AG09319 (cell line): ENCODE data around the gene SRPRB.

ENCODE experiments used
- DNase-seq: peaks from one replicate; pipeline ENCODE4 v3.0.0-alpha.2; 2010; ENCODE audit warnings: low read depth; ENCODE audit errors: extremely low read depth
- TF ChIP-seq, protein P1 (sequence below): IDR thresholded peaks from 2 replicates; pipeline ENCODE4 v1.5.1; 2011; ENCODE audit warnings: low read depth, mild to moderate bottlenecking, inconsistent platforms, low read length, moderate library complexity

Gene SRPRB

DNA sequence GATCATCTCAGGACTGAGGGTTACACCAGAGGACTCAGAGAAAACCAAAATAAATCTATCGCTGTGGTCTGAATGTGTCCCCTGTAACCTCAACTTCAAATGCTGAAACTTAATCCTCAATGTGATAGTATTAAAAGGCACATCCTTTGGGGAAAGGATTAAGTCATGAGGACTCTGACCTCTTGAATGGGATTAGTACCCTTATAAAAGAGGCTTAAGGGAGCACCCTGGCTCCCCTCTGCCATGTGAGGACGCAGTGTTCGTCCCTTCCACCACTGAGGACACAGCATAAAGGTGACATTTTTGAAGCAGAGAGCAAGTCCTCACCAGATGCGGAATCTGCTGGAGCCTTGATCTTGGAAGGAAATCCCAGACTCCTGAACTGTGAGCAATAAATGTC, 39.5 kb downstream of the SRPRB start:
- no peak for DNase-seq
- TF ChIP-seq, protein P1, sequence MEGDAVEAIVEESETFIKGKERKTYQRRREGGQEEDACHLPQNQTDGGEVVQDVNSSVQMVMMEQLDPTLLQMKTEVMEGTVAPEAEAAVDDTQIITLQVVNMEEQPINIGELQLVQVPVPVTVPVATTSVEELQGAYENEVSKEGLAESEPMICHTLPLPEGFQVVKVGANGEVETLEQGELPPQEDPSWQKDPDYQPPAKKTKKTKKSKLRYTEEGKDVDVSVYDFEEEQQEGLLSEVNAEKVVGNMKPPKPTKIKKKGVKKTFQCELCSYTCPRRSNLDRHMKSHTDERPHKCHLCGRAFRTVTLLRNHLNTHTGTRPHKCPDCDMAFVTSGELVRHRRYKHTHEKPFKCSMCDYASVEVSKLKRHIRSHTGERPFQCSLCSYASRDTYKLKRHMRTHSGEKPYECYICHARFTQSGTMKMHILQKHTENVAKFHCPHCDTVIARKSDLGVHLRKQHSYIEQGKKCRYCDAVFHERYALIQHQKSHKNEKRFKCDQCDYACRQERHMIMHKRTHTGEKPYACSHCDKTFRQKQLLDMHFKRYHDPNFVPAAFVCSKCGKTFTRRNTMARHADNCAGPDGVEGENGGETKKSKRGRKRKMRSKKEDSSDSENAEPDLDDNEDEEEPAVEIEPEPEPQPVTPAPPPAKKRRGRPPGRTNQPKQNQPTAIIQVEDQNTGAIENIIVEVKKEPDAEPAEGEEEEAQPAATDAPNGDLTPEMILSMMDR = no peak

DNA sequence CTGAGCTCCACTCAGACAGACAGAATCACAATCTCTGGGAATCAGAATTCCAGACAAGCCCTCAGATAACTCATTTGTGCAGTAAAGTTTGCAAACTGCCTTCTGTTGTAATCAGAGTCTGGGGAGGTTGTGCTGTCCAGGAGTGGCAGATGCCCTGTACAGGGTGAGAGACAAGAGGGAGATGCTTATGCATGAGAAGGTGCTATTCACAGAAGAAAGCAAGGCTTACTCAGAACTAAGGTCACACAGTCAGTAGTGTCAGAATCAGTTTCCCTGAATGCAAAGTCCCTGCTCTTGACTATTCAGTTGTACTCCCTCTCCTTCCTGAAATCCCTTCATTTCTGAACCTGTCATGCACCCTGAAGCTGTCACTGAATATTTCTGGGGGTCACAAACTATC, 43.7 kb downstream of the SRPRB start:
- no peak for DNase-seq
- TF ChIP-seq, protein P1 = no peak

DNA sequence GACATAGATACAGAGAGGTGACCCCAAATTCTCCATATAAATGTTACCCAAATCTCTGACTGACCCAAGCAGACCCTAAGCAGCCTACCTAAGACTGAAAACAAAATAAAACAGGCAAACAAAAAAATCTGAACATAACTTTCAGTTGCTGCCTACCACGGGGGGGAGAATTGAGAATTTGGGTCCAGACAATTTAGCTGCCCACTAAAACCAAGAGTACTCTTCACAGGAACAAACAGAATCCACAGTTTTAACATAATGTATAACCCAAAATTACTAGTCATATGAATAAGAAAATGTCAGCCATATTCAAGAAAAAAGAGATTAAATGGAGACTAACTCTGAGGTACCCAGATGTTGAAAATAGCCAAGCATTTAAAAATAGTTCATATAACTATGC, 44.4 kb downstream of the SRPRB start:
- TF ChIP-seq, protein P1 = no peak
- DNase-seq = no peak

DNA sequence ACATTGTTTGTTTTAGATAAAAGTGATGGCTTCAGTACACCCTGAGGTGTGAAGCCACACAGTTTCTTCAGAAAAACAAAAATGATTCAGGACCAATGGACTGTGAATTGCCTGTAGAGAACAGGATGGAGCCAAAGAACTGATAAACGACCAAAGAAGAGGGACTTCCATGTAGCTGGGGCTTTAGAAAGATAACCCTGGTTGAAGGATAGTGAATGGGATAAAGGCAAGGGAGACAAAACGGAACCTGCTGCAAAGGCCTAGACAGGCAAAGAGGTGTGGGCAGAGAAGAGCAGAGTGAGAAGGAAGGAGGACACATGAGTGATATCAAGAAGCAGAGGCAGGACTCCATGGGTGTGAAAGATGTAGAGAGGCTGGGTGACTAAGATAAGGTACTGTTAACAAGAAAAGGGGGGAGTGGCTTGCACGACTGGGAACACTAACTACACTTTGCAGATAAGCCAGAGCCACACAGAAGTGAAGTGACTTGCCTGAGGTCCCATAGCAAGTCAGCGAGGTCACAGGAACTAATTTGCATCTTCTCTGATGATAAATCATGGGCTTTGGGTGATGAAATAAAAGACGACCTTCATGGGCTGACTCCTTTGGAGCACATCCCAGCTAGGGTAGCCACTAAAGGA, 45.8 kb downstream of the SRPRB start:
- TF ChIP-seq, protein P1 = no peak
- DNase-seq = no peak

DNA sequence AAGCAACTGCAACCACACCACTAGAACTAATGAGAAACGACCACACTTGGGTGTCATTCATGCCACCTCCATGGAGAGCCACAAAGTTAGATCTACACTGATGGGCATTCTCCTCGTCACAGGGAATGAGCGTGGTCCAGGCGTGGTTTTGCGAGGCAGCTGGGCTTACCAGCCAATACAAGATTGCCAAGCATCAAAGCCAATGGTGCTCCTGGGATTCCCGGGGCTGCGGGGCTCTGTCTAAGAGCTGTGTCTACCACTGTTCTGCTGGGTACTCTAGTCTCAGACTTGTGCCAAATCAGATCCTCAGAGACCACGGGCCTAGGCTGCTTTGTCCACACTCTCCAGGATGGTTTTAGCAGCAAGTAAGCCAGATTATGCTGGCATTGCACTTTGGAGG, 46.3 kb downstream of the SRPRB start:
- TF ChIP-seq, protein P1 = no peak
- DNase-seq = no peak

DNA sequence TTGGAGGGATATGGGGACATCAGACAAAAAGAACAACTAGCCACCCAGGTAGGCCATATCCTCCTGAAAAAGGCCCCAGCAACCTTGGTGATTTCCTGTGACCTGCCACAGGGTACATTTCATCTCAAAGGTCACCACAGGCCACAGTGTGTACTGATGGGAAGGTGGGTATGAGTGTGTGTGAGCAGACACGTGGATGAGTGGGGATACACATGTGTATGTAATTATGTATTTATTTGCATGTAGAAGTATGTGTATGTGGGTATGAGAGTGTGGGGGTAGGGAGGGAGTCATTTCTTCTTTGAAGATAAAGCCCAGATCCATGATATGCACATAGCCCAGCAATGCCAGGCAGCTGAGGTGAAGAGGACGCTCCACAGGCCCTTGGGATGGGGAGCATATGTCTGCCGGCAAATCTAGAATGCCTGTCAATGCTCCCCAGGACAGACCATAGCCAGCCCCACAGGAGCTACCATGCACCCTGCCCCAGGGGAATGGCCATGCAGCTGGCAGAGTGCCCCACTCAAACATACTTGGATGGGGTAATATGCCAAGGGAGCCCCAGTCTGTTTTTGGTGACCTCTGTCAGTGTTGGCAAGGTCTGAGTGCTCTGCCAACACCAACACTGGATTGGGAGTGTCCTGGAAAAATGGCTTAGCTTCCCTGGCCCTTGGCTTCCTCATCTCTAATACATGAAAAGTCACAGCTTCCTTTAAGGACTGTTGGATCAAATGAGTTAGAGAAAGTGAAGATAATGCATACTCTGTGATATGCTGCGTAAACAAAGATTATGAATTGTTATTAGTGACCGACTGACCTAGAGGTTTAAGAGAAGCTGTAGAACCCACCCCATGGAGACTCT, 47.7 kb downstream of the SRPRB start:
- DNase-seq = no peak
- TF ChIP-seq, protein P1 = no peak

DNA sequence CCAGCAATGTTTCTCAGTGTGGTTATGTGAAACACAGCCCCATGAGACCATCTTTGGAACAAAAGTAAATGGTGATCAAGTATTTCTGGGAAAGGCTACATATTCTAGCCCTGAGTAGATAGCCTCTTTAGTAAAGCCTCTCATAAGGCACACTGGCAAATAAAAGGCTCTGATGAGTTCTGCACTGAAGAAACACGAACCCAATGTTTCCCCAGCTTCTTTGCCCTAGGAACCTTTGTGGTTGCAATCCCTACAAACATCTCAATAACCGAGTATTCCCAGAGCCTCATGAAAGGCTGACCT, 48.3 kb downstream of the SRPRB start:
- TF ChIP-seq, protein P1 = no peak
- DNase-seq = no peak
